Measurements from ENCODE around the gene PLXDC2.

DNA sequence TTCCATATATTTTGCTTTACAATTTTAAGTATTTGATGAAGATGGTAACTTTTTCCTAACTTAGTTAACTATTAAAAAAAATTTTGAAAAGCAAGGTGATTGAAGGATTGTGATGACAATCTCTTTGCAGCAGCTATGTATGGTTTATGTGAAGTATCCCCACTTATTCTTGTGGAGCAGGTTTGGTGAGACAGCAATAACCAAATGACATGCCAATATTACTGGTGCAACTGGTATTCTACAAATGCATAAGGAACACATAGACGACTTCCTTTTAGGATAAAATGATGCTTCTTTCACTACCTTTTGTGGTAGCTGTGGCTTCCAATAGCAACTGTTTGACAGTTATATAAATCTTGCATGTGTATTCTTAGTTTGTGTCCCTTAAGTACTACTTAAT is 465.3 kb downstream of the PLXDC2 start:
- TF ChIP-seq, protein P1, sequence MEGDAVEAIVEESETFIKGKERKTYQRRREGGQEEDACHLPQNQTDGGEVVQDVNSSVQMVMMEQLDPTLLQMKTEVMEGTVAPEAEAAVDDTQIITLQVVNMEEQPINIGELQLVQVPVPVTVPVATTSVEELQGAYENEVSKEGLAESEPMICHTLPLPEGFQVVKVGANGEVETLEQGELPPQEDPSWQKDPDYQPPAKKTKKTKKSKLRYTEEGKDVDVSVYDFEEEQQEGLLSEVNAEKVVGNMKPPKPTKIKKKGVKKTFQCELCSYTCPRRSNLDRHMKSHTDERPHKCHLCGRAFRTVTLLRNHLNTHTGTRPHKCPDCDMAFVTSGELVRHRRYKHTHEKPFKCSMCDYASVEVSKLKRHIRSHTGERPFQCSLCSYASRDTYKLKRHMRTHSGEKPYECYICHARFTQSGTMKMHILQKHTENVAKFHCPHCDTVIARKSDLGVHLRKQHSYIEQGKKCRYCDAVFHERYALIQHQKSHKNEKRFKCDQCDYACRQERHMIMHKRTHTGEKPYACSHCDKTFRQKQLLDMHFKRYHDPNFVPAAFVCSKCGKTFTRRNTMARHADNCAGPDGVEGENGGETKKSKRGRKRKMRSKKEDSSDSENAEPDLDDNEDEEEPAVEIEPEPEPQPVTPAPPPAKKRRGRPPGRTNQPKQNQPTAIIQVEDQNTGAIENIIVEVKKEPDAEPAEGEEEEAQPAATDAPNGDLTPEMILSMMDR (IDR thresholded peaks at IDR 0.05) = no peak
- TF ChIP-seq POLR2A (IDR thresholded peaks at IDR 0.05) = no peak

Measured in Peyer's patch (tissue), 4 donors.